GM18951 (cell line): ENCODE data around the gene SSR3.

Source experiments
- POLR2A ChIP-seq: IDR thresholded peaks from 4 replicates; pipeline ENCODE4 v1.6.1; 2011; ENCODE audit warnings: mild to moderate bottlenecking; ENCODE audit not compliant: insufficient read length, insufficient read depth; ENCODE audit errors: extremely low read depth
- in situ Hi-C: fragments of 300-500 bp; cut with MboI; formaldehyde crosslinking; loops from one replicate; pipeline ENCODE4 v1.12.0; 2022; ENCODE audit warnings: low sequenced_read_pairs, mixed read lengths, inconsistent platforms; ENCODE audit not compliant: unreplicated experiment

Gene SSR3

GRCh38 chr3:156542101-156543042 is 12.5 kb downstream of the SSR3 start:
- no peak for TF ChIP-seq POLR2A
- in situ Hi-C loops: loop anchor here (25.0 kb wide), 1 partner anchor 545 kb away; no protein-coding TSS in a partner anchor

DNA sequence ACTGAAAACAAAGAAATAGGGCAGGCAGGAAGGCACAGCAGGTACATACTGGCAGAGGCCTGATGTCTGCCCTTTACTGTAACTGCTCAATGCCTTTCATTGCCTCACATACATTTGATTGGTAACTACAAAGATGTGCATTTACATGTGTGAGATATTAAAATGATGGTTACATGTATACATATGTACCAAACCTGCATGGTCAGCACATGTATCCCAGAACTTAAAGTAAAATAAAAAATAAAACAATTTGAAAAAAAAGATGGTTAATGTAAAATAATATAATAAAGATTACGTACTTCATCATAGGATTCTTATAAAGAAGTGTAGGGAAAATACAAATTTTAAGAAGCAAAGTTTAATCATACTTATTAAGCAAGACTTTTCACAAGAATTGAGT is 15.1 kb downstream of the SSR3 start:
- TF ChIP-seq POLR2A: no peak
- in situ Hi-C loops: loop anchor here (25.0 kb wide), 1 partner anchor 547 kb away; no protein-coding TSS in a partner anchor

DNA sequence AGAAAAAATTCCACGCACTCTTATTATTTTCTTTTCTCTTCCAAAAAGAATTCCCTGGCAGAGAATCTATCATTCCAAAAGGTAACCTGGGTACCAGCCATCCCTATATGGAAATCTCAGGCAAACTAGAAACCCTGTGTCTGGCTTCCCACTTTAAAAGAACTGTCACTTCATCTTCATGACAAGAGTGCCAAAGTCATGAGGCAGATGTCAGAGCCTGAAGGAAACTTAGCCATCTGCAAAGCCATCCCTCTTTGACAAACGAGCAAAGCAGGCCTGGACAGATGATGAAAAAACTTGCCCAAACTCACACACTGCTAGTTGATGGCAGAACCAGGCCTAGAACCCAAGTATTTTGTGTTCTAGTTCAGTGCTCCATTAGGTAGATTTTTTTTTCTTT is 15.9 kb downstream of the SSR3 start:
- in situ Hi-C loops: loop anchor here (25.0 kb wide), 1 partner anchor 548 kb away; no protein-coding TSS in a partner anchor
- no peak for TF ChIP-seq POLR2A

DNA sequence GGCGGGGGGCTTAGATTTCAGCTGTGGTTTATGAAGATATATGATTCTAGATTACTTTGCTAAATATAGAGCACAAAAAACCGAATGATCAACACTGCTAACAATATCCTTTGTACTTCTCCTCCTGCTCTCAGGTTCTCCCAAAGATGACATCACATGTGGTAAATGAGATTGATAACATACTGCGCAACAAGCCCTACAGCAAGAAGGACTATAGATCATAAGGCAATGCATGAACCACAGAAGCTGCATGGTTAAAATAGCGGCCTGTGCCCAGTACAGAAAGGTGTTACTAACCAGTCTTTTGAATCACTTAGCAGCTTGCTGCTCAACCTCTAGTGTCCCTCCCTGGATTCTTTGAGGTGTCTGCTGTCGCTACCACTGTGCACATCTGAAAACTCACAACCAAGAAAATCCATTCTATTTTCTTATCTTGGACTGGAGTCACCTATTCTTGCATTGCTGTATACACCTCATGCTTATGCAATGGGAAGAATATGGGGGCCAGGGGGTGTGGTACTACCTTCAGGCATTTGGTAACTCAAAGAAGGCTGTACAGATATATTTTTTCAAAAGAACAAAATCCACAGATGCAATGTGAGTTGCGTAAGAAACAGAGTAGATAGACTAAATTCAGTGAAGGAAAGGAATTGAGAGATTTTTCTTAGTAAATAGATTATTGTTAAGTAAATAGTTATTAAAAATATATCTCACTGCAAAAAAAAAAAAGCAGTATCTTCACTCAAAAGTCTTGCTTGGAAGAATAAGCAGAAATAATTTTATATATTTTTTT is 18.2 kb downstream of the SSR3 start:
- TF ChIP-seq POLR2A: no peak
- in situ Hi-C loops: loop anchor here (25.0 kb wide), 1 partner anchor 551 kb away; no protein-coding TSS in a partner anchor

DNA sequence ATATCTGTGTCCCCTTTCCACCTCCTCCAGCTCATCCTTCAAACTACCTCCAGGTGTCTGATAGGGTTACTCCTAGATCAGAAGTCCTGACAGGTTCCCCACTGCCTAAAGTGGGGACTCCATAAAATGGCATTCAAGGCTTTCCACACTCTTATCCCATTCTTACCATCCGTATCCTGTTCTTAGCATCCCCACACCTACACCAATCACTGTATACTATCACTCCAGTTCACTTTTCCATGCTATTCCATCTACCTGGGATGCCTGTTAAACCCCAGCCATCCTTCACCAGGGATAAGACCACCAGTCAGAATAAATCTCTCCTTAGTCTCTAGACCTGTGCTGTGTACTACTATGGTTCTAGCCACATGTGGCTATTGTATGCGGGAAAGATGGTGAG is 19.1 kb downstream of the SSR3 start:
- in situ Hi-C loops: loop anchor here (25.0 kb wide), 1 partner anchor 552 kb away; no protein-coding TSS in a partner anchor
- TF ChIP-seq POLR2A: no peak

DNA sequence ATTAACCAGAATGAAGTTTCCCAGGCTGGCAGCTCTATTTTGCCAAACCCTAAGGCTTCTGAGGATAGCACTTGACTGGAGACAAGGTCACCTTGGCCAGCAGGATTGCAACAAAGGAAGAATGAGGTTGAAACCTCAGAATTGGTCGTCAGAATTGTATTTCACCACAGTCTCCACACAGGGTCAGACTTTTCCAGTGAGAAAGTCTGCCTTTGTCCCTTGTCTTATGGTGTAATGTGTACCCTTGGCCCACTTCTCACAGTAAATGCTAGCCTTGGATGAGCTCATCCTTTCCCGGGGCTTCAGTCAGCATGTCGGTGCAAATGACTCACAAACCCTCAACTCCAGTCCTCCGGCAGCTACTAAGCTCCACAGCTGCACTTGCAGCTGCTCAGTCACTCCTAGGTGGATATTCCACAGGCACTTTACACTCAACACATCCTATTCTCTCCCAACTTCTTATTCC is 19.7 kb downstream of the SSR3 start:
- TF ChIP-seq POLR2A: no peak
- in situ Hi-C loops: loop anchor here (25.0 kb wide), 1 partner anchor 552 kb away; no protein-coding TSS in a partner anchor

- in situ Hi-C loops: loop anchor here (25.0 kb wide), 1 partner anchor 554 kb away; no protein-coding TSS in a partner anchor
- TF ChIP-seq POLR2A: no peak
Observed at GRCh38 chr3:156533205-156533604, 21.7 kb downstream of the SSR3 start.

DNA sequence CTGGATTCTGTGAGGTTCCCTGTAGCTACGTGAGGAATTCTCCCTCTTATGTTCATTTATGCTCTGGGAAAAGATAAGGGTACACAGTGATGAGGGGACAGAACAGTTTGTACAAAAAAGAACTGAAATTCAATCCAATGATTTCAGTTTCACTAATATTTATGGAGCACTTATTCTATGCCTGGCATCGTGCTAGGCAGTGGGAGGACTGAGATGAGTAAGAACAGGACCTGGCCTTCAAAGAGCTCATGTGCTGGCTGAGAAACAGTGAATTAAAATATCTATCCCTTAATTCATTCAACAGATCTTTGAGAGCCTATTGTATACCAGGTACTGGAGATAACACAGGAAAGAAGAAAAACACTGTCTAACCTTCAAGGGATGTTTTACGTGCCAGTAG is 22.2 kb downstream of the SSR3 start:
- TF ChIP-seq POLR2A: no peak
- in situ Hi-C loops: loop anchor here (25.0 kb wide), 1 partner anchor 555 kb away; no protein-coding TSS in a partner anchor

- no peak for TF ChIP-seq POLR2A
- in situ Hi-C loops: loop anchor here (25.0 kb wide), 1 partner anchor 556 kb away; no protein-coding TSS in a partner anchor
Observed at GRCh38 chr3:156530980-156531379, 23.9 kb downstream of the SSR3 start.

DNA sequence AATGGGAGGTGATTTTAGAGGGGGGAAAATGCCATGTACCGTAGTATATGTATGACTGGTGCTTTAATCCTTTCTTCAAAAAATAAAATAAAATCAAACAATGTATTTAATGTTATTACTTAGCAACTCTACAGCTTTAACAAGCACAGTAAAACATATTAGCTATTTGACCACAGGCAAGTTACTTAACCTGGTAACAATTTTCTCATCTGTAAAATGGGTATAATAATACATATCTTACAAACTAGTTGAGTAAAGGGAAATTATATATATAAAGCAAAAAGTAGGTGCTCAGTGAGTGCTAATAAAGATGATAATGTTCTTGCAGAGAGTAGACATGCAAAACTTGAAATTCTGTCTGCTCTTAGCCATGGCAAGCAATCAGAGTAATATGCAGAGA is 27.9 kb downstream of the SSR3 start:
- in situ Hi-C loops: loop anchor here (25.0 kb wide), 1 partner anchor 560 kb away; no protein-coding TSS in a partner anchor
- no peak for TF ChIP-seq POLR2A

DNA sequence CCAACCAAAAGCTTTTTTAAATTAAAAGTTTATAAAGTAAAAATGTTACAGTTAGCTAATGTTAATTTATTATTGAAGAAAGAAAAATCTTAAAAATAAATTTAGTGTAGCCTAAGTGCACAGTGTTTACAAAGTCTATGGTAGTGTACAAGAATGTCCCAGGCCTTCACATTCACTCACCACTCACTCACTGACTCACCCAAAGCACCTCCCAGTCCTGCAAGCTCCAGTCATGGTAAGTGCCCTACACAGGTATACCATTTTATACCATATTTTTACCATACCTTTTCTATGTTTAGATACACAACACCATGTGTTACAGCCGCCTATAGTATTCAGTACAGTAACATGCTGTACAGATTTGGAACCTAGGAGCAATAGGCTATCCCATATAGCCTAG is 29.1 kb downstream of the SSR3 start:
- no peak for TF ChIP-seq POLR2A
- in situ Hi-C loops: loop anchor here (25.0 kb wide), 1 partner anchor 561 kb away; no protein-coding TSS in a partner anchor

DNA sequence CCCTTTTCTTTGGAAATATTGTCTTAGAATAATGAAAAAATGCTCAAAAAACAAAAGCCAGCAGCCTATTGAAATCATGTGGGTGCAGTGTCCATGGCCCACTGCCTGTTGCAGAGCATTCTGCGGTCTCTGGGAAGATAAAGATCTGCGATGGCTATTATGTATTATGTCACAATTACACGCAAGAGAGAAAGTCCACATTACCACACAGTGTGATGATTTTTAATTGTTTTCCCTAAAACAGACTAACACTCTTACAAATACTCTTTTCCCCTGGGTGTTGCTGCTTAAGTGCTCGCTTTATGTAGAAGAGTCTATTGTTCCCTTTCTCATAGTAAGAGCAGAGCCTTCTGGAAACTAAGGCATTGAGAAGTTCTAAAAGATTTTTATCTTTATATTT is 32.2 kb downstream of the SSR3 start:
- in situ Hi-C loops: loop anchor here (25.0 kb wide), 1 partner anchor 360 kb away; no protein-coding TSS in a partner anchor
- no peak for TF ChIP-seq POLR2A

DNA sequence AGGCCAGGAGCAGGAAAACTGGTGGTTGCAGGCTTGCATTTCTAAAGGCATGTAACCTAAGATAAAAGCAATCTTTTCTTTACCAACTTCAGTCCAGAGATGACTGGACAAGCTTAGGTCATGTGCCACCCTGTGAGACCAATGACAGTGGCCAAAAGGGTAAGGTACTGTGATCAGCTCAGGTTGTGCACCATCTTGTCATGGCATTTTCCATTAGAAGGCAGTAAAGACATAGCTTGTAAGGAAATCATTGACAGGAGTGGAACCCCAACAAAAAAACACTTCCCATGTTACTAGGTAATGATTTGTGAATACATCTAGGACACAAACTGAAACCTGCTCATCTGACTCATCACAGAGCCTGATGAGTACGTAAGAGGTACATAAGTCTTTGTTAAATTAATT is 35.2 kb downstream of the SSR3 start:
- in situ Hi-C loops: loop anchor here (25.0 kb wide), 1 partner anchor 357 kb away; no protein-coding TSS in a partner anchor
- no peak for TF ChIP-seq POLR2A
